SU-DHL-6 (cell line): Measurements from ENCODE around the gene FUCA2.

ENCODE experiments used
- CTCF ChIP-seq: fragments of 200-600 bp; sonication (generic); IDR thresholded peaks from one replicate; pipeline ENCODE4 v1.5.1; 2017; ENCODE audit warnings: antibody characterized with exemption, mild to moderate bottlenecking, low read length, moderate library complexity; ENCODE audit not compliant: insufficient read depth, poor library complexity, severe bottlenecking
- EZH2phosphoT487 ChIP-seq: fragments of 200-600 bp; sonication (generic), shearing (Covaris generic); conservative IDR thresholded peaks from 2 replicates; pipeline ENCODE4 v1.6.1; 2018; ENCODE audit warnings: mild to moderate bottlenecking, antibody characterized with exemption, low read length, moderate library complexity, mixed read lengths

DNA sequence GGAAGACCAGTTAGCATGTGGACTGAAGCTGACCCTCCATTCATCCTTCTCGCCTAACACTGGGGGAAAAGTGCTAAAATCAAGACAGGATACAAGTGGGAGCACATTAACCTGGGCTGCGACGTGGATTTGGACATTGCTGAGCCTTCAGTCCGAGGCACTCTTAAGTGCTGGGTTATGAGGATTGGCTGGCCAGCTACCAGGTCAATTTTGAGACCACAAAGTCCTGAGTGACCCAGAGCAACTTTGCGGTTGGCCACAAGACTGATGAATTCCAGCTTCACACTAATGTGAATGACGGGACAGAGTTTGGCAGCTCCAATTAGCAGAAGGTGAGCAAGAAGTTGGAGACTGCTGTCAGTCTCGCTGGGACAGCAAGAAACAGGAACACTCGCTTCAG lies 20.7 kb downstream of the FUCA2 start:
- TF ChIP-seq CTCF, result no peak
- TF ChIP-seq EZH2phosphoT487, result no peak
